ENCODE data around the gene HOXC9. TPM values are rescaled to one million over a fixed set of nuclear protein-coding genes. Genes with fewer than 3 reads are reported as not detected.

Gene HOXC9
- total and polyA plus RNA-seq, 2 of the 4 experiments (the other 2 are of a cell fraction), result 0.26 TPM; not detected in 1

GRCh38 chr12:54016051-54016450, 16.1 kb downstream of the HOXC9 start:
- H4K5ac ChIP-seq (ENCODE audit: low read depth, low read length), result no peak overlapping the region; the same call in 1 of the 2 replicates
- no peak overlapping the region; a peak in 1 of 4 replicates for H4K8ac ChIP-seq (ENCODE audit: low read depth in 2 of 2, low read length in 2 of 2)
- no peak overlapping the region for H3K23ac ChIP-seq (ENCODE audit: low read depth, low read length)
- H3K56ac ChIP-seq (ENCODE audit: extremely low read depth, insufficient read depth, low read length), result no peak overlapping the region
- no peak overlapping the region for H3K9ac ChIP-seq (ENCODE audit: low read depth, low read length)
- in situ Hi-C loops (cut with MboI; ENCODE audit: low sequenced_read_pairs), result no loop called here
- CTCF ChIA-PET, result interaction anchor here (0.6 to 1.0 kb wide), 2 partner anchors 8 to 177 kb away, joined by 3 to 4 read pairs; no protein-coding TSS in a partner anchor
- no peaks in the 10 kb centered on the region for H4K20me1 ChIP-seq (ENCODE audit: insufficient read depth, low read length)
- H3K14ac ChIP-seq (replicated peaks; ENCODE audit: low read depth, low read length), result no peak overlapping the region
- H3K79me1 ChIP-seq (ENCODE audit: low read depth in 1 of 2, low read length in 2 of 2), result no peaks in the 10 kb centered on the region
- peaks cover 88% of the 10 kb centered on the region for H3K27me3 ChIP-seq (ENCODE audit: control insufficient read depth, insufficient read depth, low read length)
- no peak overlapping the region for H2BK120ac ChIP-seq (ENCODE audit: low read depth, low read length)
- dilution Hi-C loops (cut with HindIII; ENCODE audit: low sequenced_read_pairs, unreplicated experiment), result no loop called here
- DNase-seq, result no peak
- H3K27ac ChIP-seq (ENCODE audit: insufficient read depth, low read length), result no peak overlapping the region
- POLR2A ChIA-PET (ENCODE audit: unreplicated experiment), result no interaction called here
- ATAC-seq (ENCODE audit: low read depth), result no peak
- no peak overlapping the region for H3K4ac ChIP-seq (ENCODE audit: low read depth, low read length)
- no peaks in the 10 kb centered on the region for H3K36me3 ChIP-seq (ENCODE audit: control insufficient read depth, insufficient read depth, low read length)
- H2BK15ac ChIP-seq (ENCODE audit: low read depth, low read length), result no peak overlapping the region
- H3K4me2 ChIP-seq (ENCODE audit: low read depth, low read length), result no peak overlapping the region
- no peak overlapping the region for H4K91ac ChIP-seq (ENCODE audit: insufficient read depth, low read depth, low read length)
- no peak overlapping the region for H2BK20ac ChIP-seq (ENCODE audit: low read depth, low read length)
- H2AK9ac ChIP-seq (replicated peaks; ENCODE audit: low read depth, low read length, poor library complexity), result no peak overlapping the region
- TF ChIP-seq NFE2L2 (IDR thresholded peaks at IDR 0.05; ENCODE audit: low read depth, low read length) (no peak), MAFK (IDR thresholded peaks at IDR 0.05; ENCODE audit: low read depth, low read length) (no peak), FOS (IDR thresholded peaks at IDR 0.05; ENCODE audit: low read depth, low read length) (no peak), RCOR1 (IDR thresholded peaks at IDR 0.05; ENCODE audit: insufficient replicate concordance, low read length) (no peak), RAD21 (IDR thresholded peaks at IDR 0.05; ENCODE audit: low read length) (no peak)
- TF ChIP-seq, protein P1, sequence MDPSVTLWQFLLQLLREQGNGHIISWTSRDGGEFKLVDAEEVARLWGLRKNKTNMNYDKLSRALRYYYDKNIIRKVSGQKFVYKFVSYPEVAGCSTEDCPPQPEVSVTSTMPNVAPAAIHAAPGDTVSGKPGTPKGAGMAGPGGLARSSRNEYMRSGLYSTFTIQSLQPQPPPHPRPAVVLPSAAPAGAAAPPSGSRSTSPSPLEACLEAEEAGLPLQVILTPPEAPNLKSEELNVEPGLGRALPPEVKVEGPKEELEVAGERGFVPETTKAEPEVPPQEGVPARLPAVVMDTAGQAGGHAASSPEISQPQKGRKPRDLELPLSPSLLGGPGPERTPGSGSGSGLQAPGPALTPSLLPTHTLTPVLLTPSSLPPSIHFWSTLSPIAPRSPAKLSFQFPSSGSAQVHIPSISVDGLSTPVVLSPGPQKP (IDR thresholded peaks at IDR 0.05; ENCODE audit: borderline replicate concordance, low read depth, low read length), result no peak
- no peak overlapping the region for H3K4me3 ChIP-seq (ENCODE audit: insufficient read depth, low read depth, low read length)
- H3K9me1 ChIP-seq (ENCODE audit: insufficient read depth, low read length), result no peaks in the 10 kb centered on the region
- no peak overlapping the region for H2AFZ ChIP-seq (replicated peaks; ENCODE audit: low read length, poor library complexity)
- BruUV-seq (replicated peaks), result no TSS peak
- peaks cover 4% of the 10 kb centered on the region for H3K9me3 ChIP-seq (ENCODE audit: control insufficient read depth, insufficient read depth, low read length)
- H3K4me1 ChIP-seq (ENCODE audit: control insufficient read depth, insufficient read depth, low read length), result no peaks in the 10 kb centered on the region
- no peak overlapping the region for H2AK5ac ChIP-seq (ENCODE audit: low read depth, low read length)
- no peak overlapping the region for H2BK5ac ChIP-seq (ENCODE audit: low read depth, low read length, poor library complexity, severe bottlenecking)
- no CpG with 5 or more reads among the region's 3 CpGs for WGBS, 2 experiments (ENCODE audit: extremely low coverage in 2 of 2, insufficient read length in 1 of 2)
- intact Hi-C loops (cut with micrococcal nuclease), result no loop called here
- H3K18ac ChIP-seq (ENCODE audit: low read depth, low read length), result no peak overlapping the region
